Right forelimb (tissue), 1 donor: ENCODE results near the gene UBAC1.
"Not testable (repeated sequence)": the region's sequence is repeated elsewhere in the genome, so short reads cannot be mapped to it uniquely, and the experiment has no call there.

ENCODE experiments used
- DNase-seq: peaks from one replicate; pipeline ENCODE4 v3.0.0-alpha.2; 2018

The UBAC1 gene

DNA sequence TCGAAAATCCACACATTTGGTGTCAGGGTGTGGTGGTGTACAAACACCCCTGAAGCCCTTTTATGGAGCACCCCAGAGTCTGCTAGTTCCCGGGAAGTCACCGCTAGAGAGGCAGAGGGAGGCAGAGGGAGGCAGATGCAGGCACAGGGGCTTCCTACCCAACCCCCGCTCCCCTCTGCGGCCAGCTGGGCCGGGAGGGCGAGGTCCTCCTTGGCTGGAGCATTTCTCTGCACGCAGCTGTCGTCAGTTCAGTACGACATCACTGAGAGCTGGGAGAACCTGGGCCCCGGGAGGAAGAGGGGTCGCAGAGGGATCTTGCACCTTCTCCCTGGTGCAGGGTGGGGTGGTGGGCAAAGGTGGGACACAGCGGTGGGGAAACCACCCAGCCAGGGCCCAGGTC lies 15.8 kb upstream of the UBAC1 start:
- DNase-seq = peak; percentile 62

DNA sequence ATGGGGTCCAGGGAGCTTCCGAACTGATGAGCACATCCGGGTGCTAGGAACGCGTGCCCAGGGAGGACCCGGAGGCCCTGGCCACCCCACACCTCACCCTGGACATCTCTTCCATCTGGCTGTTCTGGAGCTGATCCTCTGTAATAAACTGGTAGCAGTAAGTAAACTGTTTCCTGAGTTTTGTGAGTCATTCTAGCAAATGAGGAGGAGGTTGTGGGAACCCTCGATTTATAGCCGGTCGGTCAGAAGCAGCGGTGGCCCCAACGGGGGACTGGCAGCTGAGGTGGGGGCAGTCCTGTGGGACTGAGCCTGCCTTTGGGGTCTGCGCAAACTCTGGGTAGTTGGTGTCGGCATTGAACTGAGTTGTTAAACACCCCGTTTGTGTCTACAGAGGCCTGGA lies 15.4 kb upstream of the UBAC1 start:
- no peak for DNase-seq

DNA sequence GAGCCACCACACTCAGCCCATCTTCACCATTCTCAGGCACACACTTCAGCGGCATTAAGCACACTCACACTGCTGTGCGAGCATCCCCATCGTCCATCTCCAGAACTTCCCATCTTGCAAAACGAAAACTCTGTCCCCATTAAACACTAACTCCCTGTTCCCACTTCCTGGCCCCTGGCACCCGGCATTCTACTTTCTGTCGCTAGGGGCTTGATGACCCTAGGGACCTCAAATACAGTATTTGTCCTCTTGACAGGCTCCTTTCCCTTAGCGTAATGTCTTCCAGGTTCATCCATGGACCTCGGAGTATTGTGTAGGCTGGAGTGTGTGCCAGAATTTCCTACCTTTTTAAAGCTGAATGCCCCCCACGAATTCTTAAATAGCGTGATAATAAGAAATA lies 14.7 kb upstream of the UBAC1 start:
- DNase-seq = no peak

- DNase-seq = no peak
These were observed 13.0 kb upstream of the UBAC1 start for GRCh38 chr9:135974220-135974573.

GRCh38 chr9:135973277-135974219 lies 12.4 kb upstream of the UBAC1 start:
- DNase-seq = no peak

GRCh38 chr9:135971892-135972291 lies 10.7 kb upstream of the UBAC1 start:
- no peak for DNase-seq

DNA sequence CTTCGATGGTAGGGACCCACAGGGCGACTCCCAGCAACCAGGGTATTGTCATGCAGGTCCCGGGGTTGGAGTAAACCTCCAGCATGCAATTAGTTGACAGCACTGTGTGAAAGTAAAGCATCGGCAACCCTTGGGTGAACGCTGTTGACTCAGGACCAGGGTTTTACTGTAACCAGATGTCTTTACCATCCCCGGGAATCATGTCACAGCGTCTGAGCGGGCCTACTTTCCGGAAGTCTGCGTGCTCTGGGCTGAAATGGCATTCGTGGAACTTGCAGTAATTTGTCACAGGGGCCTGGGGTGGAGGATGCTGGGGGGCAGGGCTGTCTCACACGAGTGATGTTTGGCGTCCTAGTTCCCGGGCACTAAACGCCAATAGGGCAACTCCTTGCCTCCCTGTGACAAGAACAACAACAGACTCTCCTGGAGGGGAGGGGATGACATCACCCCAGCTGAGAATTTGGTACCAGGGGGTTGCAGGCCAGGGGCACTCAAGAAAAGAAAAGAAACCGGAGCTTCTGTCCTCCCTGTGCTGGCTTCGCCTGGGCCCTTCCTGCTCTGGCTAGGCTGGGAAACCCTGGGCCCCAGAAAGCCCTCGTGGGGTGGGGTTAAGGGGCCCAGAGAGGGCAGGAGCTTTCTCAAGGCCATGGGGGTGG lies 10.1 kb upstream of the UBAC1 start:
- DNase-seq = no peak

- DNase-seq = no peak
These were observed 9.1 kb upstream of the UBAC1 start for GRCh38 chr9:135970128-135970815.

DNA sequence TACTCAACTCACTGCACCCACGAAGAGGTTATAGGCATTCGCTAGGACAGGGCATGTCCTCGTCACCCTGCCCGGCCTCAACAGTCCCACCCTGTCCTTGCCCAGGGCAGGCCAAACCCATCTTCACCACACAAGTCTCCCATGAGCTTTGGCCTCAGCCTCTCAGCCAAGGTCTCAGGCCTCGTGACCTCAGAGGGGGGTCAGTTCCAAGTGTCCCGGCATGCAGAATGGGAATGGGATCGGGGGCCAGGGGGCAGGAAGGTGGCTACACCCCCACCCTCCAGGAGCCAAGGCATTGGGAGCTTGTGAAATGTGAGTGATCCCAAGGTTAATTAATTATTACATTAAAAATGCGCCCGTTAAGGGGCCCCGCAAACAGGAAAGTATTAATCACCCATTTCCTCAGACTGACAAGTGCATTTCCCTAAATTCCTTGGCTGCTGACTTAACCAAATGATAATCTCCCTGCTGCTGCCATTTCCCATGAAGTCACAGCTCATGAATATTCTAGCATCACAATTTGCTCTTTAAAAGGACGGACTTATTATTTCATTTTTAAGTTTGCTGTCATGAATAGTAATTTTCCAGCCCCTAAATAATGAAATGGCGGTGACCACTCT lies 8.0 kb upstream of the UBAC1 start:
- no peak for DNase-seq

GRCh38 chr9:135968601-135969000 lies 7.4 kb upstream of the UBAC1 start:
- DNase-seq = no peak

GRCh38 chr9:135968083-135968476 lies 6.9 kb upstream of the UBAC1 start:
- DNase-seq = no peak

- DNase-seq = not testable (repeated sequence)
These were observed 5.7 kb upstream of the UBAC1 start for GRCh38 chr9:135966916-135967260.

GRCh38 chr9:135965124-135965756 lies 4.1 kb upstream of the UBAC1 start:
- no peak for DNase-seq

DNA sequence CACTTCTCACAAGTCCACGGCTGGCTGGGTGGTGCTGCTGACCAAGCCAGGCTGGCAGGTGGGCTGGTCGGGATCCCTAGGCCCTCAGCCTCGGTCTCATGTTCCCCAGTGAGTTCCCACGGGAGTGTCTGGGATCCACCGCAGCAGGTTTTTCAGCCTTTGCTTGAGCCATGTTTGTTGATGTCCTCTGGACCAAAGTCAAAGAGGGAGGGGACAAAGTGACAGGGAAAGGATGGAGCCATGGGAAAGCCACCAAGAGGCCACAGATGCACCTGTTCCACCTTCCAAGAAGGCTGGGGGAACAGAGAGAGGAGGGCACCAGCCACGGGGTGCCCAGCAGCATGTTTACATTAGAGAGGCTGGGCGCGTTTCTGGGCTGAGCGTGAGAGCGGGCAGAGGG lies 2.8 kb upstream of the UBAC1 start:
- no peak for DNase-seq

DNA sequence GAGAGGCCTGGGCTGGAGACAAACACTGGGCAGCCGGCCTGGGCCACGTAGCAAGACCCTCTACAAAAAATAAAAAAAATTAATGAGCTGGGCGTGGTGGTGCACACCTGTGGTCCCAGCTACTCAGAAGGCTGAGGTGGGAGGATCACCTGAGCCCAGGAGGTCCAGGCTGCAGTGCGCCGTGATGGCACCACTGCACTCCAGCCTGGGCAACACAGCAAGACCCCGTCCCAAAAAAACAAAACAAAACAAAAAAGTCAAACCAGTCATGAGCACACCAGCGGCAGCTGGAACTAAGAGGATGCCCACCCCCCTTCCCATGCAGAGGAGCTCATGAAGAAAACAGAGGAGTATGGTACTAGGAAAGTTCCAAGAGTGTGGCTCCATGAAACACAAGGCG lies 2.2 kb upstream of the UBAC1 start:
- no peak for DNase-seq

DNA sequence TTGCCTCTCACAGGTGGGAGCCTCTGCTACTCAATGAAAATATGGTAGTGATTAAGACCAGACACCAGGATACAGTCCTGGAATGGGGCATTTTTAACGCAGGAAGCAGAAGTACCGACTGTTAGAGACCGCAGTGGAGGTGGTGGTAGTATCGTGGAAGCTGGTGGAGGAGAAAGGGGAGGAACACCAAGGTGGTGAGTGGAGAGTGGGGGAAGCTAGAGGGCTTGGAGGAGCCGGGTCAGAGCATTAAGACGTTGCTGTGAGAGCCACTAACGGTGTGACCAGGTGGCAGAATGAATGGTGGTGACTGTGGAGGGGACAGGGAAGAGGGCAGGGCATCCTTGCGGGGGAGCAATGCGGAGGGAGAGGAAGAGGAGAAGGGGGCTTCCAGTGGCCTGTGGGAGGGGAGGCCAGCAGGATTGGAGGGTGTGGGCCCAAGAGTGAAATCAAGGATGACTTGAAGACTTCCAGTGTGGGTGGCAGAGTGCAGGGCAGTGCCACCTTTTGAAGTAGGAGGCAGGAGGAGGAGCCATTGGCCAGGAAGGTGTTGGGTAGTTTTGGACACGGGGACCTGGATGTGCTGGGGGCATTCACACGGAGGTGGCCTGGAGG lies 1.6 kb upstream of the UBAC1 start:
- DNase-seq = no peak

DNA sequence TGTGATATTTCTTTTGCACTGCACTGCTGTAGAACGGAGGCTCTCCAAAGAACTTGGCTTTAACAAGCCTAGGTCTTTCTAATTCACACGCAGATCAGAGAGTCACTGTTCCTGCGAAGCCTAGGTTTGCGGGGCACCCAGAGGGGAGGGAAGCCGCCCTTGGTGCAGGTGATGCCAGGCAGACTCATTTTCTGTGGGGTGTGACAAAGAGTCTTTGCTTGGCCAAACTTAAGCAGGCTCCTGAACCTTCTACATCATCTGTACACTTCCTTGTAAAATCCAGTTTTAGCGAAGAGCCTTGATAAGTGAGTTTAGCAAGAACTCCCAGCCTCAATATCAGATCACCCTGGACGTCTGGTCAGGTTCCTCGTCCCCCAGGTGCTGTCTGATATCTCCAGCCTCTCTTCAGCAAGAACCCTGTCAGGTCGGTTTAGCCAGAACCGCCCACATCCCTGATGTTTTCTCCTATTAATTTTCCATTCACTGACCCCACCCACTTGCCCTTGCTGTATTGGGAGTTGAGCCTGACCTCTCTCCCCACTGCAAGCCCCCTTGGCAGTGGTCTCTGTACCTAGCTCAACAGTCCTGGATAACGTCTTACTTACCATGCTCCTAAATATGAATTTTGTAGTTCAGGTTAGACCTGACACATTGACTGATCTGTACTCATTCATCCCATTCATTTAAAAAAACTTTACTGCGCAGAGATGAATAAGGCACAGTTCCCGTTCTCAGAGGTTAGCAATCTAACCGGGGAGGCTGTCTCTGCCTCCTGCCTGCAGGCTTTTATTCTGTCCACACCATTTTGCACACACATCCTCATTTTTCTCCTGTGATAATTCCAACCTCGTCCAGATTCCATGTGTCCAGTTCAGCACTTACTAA lies 880 bp upstream of the UBAC1 start:
- no peak for DNase-seq

DNA sequence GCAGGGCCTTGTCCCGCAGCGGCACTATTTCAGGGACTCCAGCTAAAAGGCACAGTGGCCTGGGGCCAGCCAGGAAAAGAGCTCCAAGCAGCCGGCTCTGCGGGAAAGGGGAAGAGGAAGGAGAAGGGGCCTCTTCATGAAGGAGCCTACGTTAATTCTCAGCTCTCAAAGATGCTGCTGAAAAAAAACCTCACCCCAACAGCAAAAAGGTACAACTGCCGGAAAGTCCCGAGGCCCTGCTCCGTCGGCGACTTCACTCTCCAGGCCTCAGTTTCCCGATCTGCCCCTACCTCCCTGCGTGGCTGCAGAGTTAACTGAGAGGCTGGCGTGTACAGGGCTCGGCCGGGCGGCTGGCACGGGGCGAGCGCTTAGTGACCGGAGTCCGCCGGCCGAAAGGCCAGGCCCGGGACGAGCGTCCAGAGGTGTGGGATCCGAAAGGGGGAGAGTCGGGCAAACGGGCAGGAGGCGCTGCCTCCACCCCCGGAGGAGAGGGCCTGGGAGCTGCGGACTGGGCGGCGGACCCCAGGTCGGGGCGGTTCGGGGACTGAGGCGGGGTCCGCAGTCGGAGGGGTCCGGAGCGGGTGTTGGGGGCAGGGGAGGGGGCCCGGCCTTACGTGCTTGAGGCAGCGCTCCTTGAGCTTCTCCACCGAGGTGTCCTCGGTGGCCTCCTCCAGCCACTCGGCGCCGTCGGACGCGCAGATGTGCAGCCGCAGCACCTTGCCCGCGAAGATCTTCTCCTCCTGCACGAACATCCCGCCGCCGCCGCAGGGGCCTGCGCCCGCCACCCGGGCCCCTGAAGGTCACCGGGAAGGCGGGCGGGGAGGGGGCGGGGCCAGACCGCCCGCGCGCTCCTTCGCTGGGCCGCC lies 529 bp downstream of the UBAC1 start:
- peak; percentile 54 for DNase-seq

DNA sequence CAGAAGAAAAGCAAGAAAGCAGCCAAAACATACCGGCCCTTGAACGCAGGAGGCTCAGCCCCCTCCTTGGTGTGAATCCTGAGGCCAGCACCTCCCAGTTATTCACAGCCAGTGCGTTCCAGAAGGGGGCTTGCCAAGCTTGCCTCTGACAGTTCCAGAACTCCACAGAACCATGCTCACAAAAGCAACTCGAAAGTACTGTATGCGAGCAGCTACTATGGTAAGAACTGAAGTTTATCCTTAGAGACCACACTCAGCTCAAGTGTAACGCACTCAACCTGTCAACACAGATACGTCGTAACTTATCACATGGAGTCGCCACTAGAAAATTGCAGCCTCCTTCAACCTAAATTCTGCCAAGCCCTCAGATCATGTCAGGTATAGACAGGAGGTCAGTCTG lies 1.4 kb downstream of the UBAC1 start:
- DNase-seq = no peak

GRCh38 chr9:135958485-135958884 lies 2.7 kb downstream of the UBAC1 start:
- no peak for DNase-seq
